Keratinocyte (primary cell): Measurements from ENCODE around the gene MRGPRX4.

ENCODE experiments used
- CTCF ChIP-seq, 3 experiments: IDR thresholded peaks in 1 of 3; conservative IDR thresholded peaks in 1 of 3; optimal IDR thresholded peaks in 1 of 3; 2 replicates in 2 of 3; 3 replicates in 1 of 3; pipeline versions ENCODE3 to v1.5.1; 2011; ENCODE audit warnings: low read length in 3 of 3, mild to moderate bottlenecking in 3 of 3, moderate library complexity in 2 of 3, control low read depth in 1 of 3, inconsistent platforms in 1 of 3; ENCODE audit not compliant: insufficient read depth in 2 of 3; ENCODE audit errors: extremely low read depth in 1 of 3
- EZH2 ChIP-seq: IDR thresholded peaks from one replicate; pipeline ENCODE4 v1.6.1; 2012; ENCODE audit warnings: inconsistent platforms, mild to moderate bottlenecking, low read length, moderate library complexity

- TF ChIP-seq CTCF (optimal IDR thresholded peaks at IDR 0.05 in 1 of 3, IDR thresholded peaks at IDR 0.05 in 1 of 3, conservative IDR thresholded peaks at IDR 0.05 in 1 of 3; ENCODE audit: extremely low read depth in 1 of 3, insufficient read depth in 2 of 3, low read length in 3 of 3) (no peak), EZH2 (no peak)
Observed at GRCh38 chr11:18196532-18196931, 23.9 kb downstream of the MRGPRX4 start.
